Measurements from ENCODE around the gene MOSMO.
"Not testable (repeated sequence)": the region's sequence is repeated elsewhere in the genome, so short reads cannot be mapped to it uniquely, and the experiment has no call there.

MOSMO gene

GRCh38 chr16:22098405-22099255 is 90.7 kb downstream of the MOSMO start:
- peak; percentile 11 to 74 (median 46) for DNase-seq

GRCh38 chr16:22099256-22099975 is 91.5 kb downstream of the MOSMO start:
- DNase-seq, result no peak

- DNase-seq, result no peak
Measured at GRCh38 chr16:22103441-22103840, 95.5 kb downstream of the MOSMO start.

- no peak for DNase-seq
Measured at GRCh38 chr16:22109258-22109898, 101.5 kb downstream of the MOSMO start.

GRCh38 chr16:22111629-22112028 is 103.7 kb downstream of the MOSMO start:
- DNase-seq, result not testable (repeated sequence)

GRCh38 chr16:22116095-22116700 is 108.3 kb downstream of the MOSMO start:
- no peak for DNase-seq

GRCh38 chr16:22117609-22118008 is 109.7 kb downstream of the MOSMO start:
- peak in 2 of 3 experiments; percentile 3 to 55 for DNase-seq

GRCh38 chr16:22120440-22120839 is 112.5 kb downstream of the MOSMO start:
- no peak for DNase-seq

- DNase-seq, result no peak
Measured at GRCh38 chr16:22122239-22122638, 114.3 kb downstream of the MOSMO start.

- no peak for DNase-seq
Measured at GRCh38 chr16:22123146-22123545, 115.2 kb downstream of the MOSMO start.

- no peak for DNase-seq
Measured at GRCh38 chr16:22123759-22124490, 116.0 kb downstream of the MOSMO start.

GRCh38 chr16:22124583-22125284 is 116.8 kb downstream of the MOSMO start:
- DNase-seq, result no peak

GRCh38 chr16:22126037-22126558 is 118.2 kb downstream of the MOSMO start:
- DNase-seq, result no peak

GRCh38 chr16:22128537-22128936 is 120.6 kb downstream of the MOSMO start:
- not testable (repeated sequence) for DNase-seq

GRCh38 chr16:22130528-22130927 is 122.6 kb downstream of the MOSMO start:
- DNase-seq, result no peak

GRCh38 chr16:22132801-22133200 is 124.9 kb downstream of the MOSMO start:
- no peak for DNase-seq

Measured in NCI-H1417 (cell line).